Measurements from ENCODE around the gene C12orf57.

Gene C12orf57

GRCh38 chr12:6961278-6961694, 17.5 kb downstream of the C12orf57 start:
- no peak for DNase-seq (ENCODE audit: low read depth, low spot score)
- peak overlapping the region; percentile 95 for H3K27ac ChIP-seq

- no peak for DNase-seq (ENCODE audit: low read depth, low spot score)
- peak overlapping the region; percentile 95 for H3K27ac ChIP-seq
Measured at GRCh38 chr12:6961695-6962284, 18.0 kb downstream of the C12orf57 start.

- peak overlapping the region; percentile 95 for H3K27ac ChIP-seq
- DNase-seq (ENCODE audit: low read depth, low spot score): no peak
Measured at GRCh38 chr12:6962285-6963015, 18.6 kb downstream of the C12orf57 start.

- DNase-seq (ENCODE audit: low read depth, low spot score): peak; percentile 75
- H3K27ac ChIP-seq: peak overlapping the region; percentile 95
Measured at GRCh38 chr12:6963016-6963731, 19.4 kb downstream of the C12orf57 start.

- peak overlapping the region; percentile 95 for H3K27ac ChIP-seq
- no peak for DNase-seq (ENCODE audit: low read depth, low spot score)
Measured at GRCh38 chr12:6963791-6964413, 20.1 kb downstream of the C12orf57 start.

GRCh38 chr12:6964605-6965025, 20.8 kb downstream of the C12orf57 start:
- peak overlapping the region; percentile 95 for H3K27ac ChIP-seq
- DNase-seq (ENCODE audit: low read depth, low spot score): no peak

- peak overlapping the region; percentile 95 for H3K27ac ChIP-seq
- DNase-seq (ENCODE audit: low read depth, low spot score): peak; percentile 72
Measured at GRCh38 chr12:6965026-6965661, 21.3 kb downstream of the C12orf57 start.

GRCh38 chr12:6965714-6966113, 21.9 kb downstream of the C12orf57 start:
- DNase-seq (ENCODE audit: low read depth, low spot score): no peak
- peak overlapping the region; percentile 95 for H3K27ac ChIP-seq

GRCh38 chr12:6966351-6966750, 22.5 kb downstream of the C12orf57 start:
- DNase-seq (ENCODE audit: low read depth, low spot score): no peak
- peak overlapping the region; percentile 95 for H3K27ac ChIP-seq

- peak overlapping the region; percentile 95 for H3K27ac ChIP-seq
- DNase-seq (ENCODE audit: low read depth, low spot score): no peak
Measured at GRCh38 chr12:6967651-6968100, 23.9 kb downstream of the C12orf57 start.

GRCh38 chr12:6968426-6968825, 24.6 kb downstream of the C12orf57 start:
- DNase-seq (ENCODE audit: low read depth, low spot score): no peak
- peak overlapping the region; percentile 95 for H3K27ac ChIP-seq

- DNase-seq (ENCODE audit: low read depth, low spot score): no peak
- peak overlapping the region; percentile 95 for H3K27ac ChIP-seq
Measured at GRCh38 chr12:6970096-6970527, 26.3 kb downstream of the C12orf57 start.

GRCh38 chr12:6974180-6974579, 30.4 kb downstream of the C12orf57 start:
- DNase-seq (ENCODE audit: low read depth, low spot score): no peak
- no peak overlapping the region for H3K27ac ChIP-seq

- no peak overlapping the region for H3K27ac ChIP-seq
- no peak for DNase-seq (ENCODE audit: low read depth, low spot score)
Measured at GRCh38 chr12:6975297-6976032, 31.6 kb downstream of the C12orf57 start.

GRCh38 chr12:6977653-6978052, 33.8 kb downstream of the C12orf57 start:
- DNase-seq (ENCODE audit: low read depth, low spot score): no peak

GRCh38 chr12:6978188-6978587, 34.4 kb downstream of the C12orf57 start:
- H3K27ac ChIP-seq: peak overlapping the region; percentile 62

More at GRCh38 chr12:6977653-6978052, 33.8 kb downstream of the C12orf57 start:
- peak overlapping the region; percentile 62 for H3K27ac ChIP-seq

GRCh38 chr12:6978611-6979011, 34.8 kb downstream of the C12orf57 start:
- peak; percentile 48 for DNase-seq (ENCODE audit: low read depth, low spot score)
- H3K27ac ChIP-seq: peak overlapping the region; percentile 62

More at GRCh38 chr12:6978188-6978587, 34.4 kb downstream of the C12orf57 start:
- no peak for DNase-seq (ENCODE audit: low read depth, low spot score)

- peak overlapping the region; percentile 62 for H3K27ac ChIP-seq
- DNase-seq (ENCODE audit: low read depth, low spot score): no peak
Measured at GRCh38 chr12:6979021-6979420, 35.2 kb downstream of the C12orf57 start.

- H3K27ac ChIP-seq: peak overlapping the region; percentile 62
- DNase-seq (ENCODE audit: low read depth, low spot score): no peak
Measured at GRCh38 chr12:6979453-6979852, 35.6 kb downstream of the C12orf57 start.
